ENCODE data around the gene GATA3. TPM values are rescaled to one million over a fixed set of nuclear protein-coding genes. Genes with fewer than 3 reads are reported as not detected.

The GATA3 gene
- total and polyA plus RNA-seq, 9 of the 15 experiments (the other 6 are each of a cell fraction or from before 2014, with no cell fraction given), result 0.01 to 0.24 (median 0.09) TPM; not detected in 6

- Histone ChIP-seq H3K4me2 (ENCODE audit: insufficient read depth, low read length) (no peak overlapping the region), H3K4me1 (replicated peaks in 1 of 2; ENCODE audit: control insufficient read depth in 2 of 2, insufficient read depth in 2 of 2, low read length in 2 of 2) (peaks cover 0 to 16% of the 10 kb centered on the region in 2 experiments; a peak in 3 of 5 replicates), H3K9ac (ENCODE audit: insufficient read depth in 1 of 2, low read depth in 2 of 2, low read length in 2 of 2) (no peak overlapping the region), H2AFZ (ENCODE audit: low read depth, low read length) (no peak overlapping the region), H3K27me3 (ENCODE audit: control insufficient read depth in 2 of 2, insufficient read depth in 2 of 2, low read length in 2 of 2) (peaks cover 26 to 52% of the 10 kb centered on the region in 2 experiments), H3K36me3 (ENCODE audit: control insufficient read depth, insufficient read depth, low read length) (no peaks in the 10 kb centered on the region), H3K4me3 (no peak overlapping the region), H4K20me1 (replicated peaks; ENCODE audit: control insufficient read depth, insufficient read depth, low read length) (no peaks in the 10 kb centered on the region), H3K79me2 (ENCODE audit: control insufficient read depth, insufficient read depth, low read length) (no peaks in the 10 kb centered on the region), H3K9me3 (replicated peaks; ENCODE audit: control insufficient read depth, insufficient read depth, low read depth, low read length) (0 out of 2 replicates have a peak, but pooled peaks cover 2% of the 10 kb centered on the region), H3K27ac (ENCODE audit: extremely low read depth, low read depth, low read length) (no peak overlapping the region), H3K9me1 (ENCODE audit: control insufficient read depth, insufficient read depth, low read length) (no peaks in the 10 kb centered on the region)
- BruUV-seq (replicated peaks), result no TSS peak
- ChIA-PET POLR2A (interaction anchor here (0.9 kb wide), 1 partner anchor 15 kb away, joined by 3 read pairs; no protein-coding TSS in a partner anchor), CTCF (ENCODE audit: low intra/inter-chr PET ratio) (no interaction called here)
- ATAC-seq, result no peak
- 57% methylated on average over 3 of the region's 6 CpGs for WGBS (ENCODE audit: insufficient coverage, low coverage, missing lambda C conversion rate)
- no peak for TF ChIP-seq CREB1 (IDR thresholded peaks at IDR 0.05)
- no peak for TF ChIP-seq CREB1 (CRISPR knock-in tag; IDR thresholded peaks at IDR 0.05)
- FAIRE-seq, result no peak
- intact Hi-C loops (cut with micrococcal nuclease) (no loop called here), in situ Hi-C loops (cut with MboI) (no loop called here)
- no peak for DNase-seq (ENCODE audit: extremely low read depth in 1 of 4, low spot score in 3 of 4)
Measured at GRCh38 chr10:8056378-8056777, 1.9 kb downstream of the GATA3 start.

- Histone ChIP-seq H3K9ac (ENCODE audit: insufficient read depth in 1 of 2, low read depth in 2 of 2, low read length in 2 of 2) (no peak overlapping the region), H3K9me3 (replicated peaks; ENCODE audit: control insufficient read depth, insufficient read depth, low read depth, low read length) (0 out of 2 replicates have a peak, but pooled peaks cover 2% of the 10 kb centered on the region), H3K79me2 (ENCODE audit: control insufficient read depth, insufficient read depth, low read length) (no peaks in the 10 kb centered on the region), H2AFZ (ENCODE audit: low read depth, low read length) (no peak overlapping the region), H3K4me2 (ENCODE audit: insufficient read depth, low read length) (no peak overlapping the region), H3K27ac (ENCODE audit: extremely low read depth, low read depth, low read length) (no peak overlapping the region), H3K4me1 (replicated peaks in 1 of 2; ENCODE audit: control insufficient read depth in 2 of 2, insufficient read depth in 2 of 2, low read length in 2 of 2) (peaks cover 0 to 19% of the 10 kb centered on the region in 2 experiments; a peak in 3 of 5 replicates), H4K20me1 (replicated peaks; ENCODE audit: control insufficient read depth, insufficient read depth, low read length) (no peaks in the 10 kb centered on the region), H3K9me1 (ENCODE audit: control insufficient read depth, insufficient read depth, low read length) (no peaks in the 10 kb centered on the region), H3K4me3 (no peak overlapping the region), H3K27me3 (ENCODE audit: control insufficient read depth in 2 of 2, insufficient read depth in 2 of 2, low read length in 2 of 2) (peaks cover 26 to 56% of the 10 kb centered on the region in 2 experiments), H3K36me3 (ENCODE audit: control insufficient read depth, insufficient read depth, low read length) (no peaks in the 10 kb centered on the region)
- no TSS peak for BruUV-seq (replicated peaks)
- in situ Hi-C loops (cut with MboI) (no loop called here), intact Hi-C loops (cut with micrococcal nuclease) (no loop called here)
- no peak for FAIRE-seq
- ChIA-PET CTCF (ENCODE audit: low intra/inter-chr PET ratio) (no interaction called here), POLR2A (interaction anchor here (0.5 to 0.9 kb wide), 2 partner anchors 10 to 14 kb away, joined by 3 read pairs; no protein-coding TSS in a partner anchor)
- ATAC-seq, result no peak
- no peak for DNase-seq (ENCODE audit: extremely low read depth in 1 of 4, low spot score in 3 of 4)
- WGBS (ENCODE audit: insufficient coverage, low coverage, missing lambda C conversion rate), result 26% methylated on average over 13 of the region's 13 CpGs
- TF ChIP-seq U2AF1 (optimal IDR thresholded peaks at IDR 0.05; ENCODE audit: low read depth, low read length), result no peak
- TF ChIP-seq USF1 (CRISPR knock-in tag; IDR thresholded peaks at IDR 0.05), result no peak
- no peak for TF ChIP-seq DDX20 (tag; IDR thresholded peaks at IDR 0.05; ENCODE audit: low read depth)
- TF ChIP-seq LARP7 (IDR thresholded peaks at IDR 0.05), result no peak
- no peak for TF ChIP-seq PTTG1 (tag; IDR thresholded peaks at IDR 0.05; ENCODE audit: low read depth)
- no peak for TF ChIP-seq THRA (IDR thresholded peaks at IDR 0.05)
- no peak for TF ChIP-seq RBM34 (IDR thresholded peaks at IDR 0.05; ENCODE audit: borderline replicate concordance, insufficient read depth, low read length)
- no peak for TF ChIP-seq IFI16 (CRISPR knock-in tag; IDR thresholded peaks at IDR 0.05)
- TF ChIP-seq E2F6 (IDR thresholded peaks at IDR 0.05; ENCODE audit: borderline replicate concordance in 1 of 2, extremely low read depth in 1 of 2, insufficient read depth in 1 of 2, insufficient read length in 1 of 2, low read depth in 1 of 2, low read length in 1 of 2, poor library complexity in 1 of 2, severe bottlenecking in 1 of 2), result no peak
- no peak for TF ChIP-seq ZNF253 (CRISPR knock-in tag; conservative IDR thresholded peaks at IDR 0.05)
Measured at GRCh38 chr10:8056871-8057331, 2.4 kb downstream of the GATA3 start.
